Mesodermal cell (in vitro differentiated cells): ENCODE measurements around the gene MFSD11.

Experiments used
- H3K27ac ChIP-seq: 2 replicates; pipeline ENCODE4 v1.7.0; 2013; ENCODE audit warnings: mild to moderate bottlenecking, low read depth, low read length, moderate library complexity; ENCODE audit not compliant: severe bottlenecking
- H3K36me3 ChIP-seq: 2 replicates; pipeline ENCODE4 v1.7.1; 2013; ENCODE audit warnings: mild to moderate bottlenecking, low read length, moderate library complexity; ENCODE audit not compliant: control insufficient read depth, insufficient read depth
- H3K4me1 ChIP-seq: one replicate; pipeline ENCODE4 v1.7.1; 2013; ENCODE audit warnings: mild to moderate bottlenecking, low read length; ENCODE audit not compliant: insufficient read depth, control insufficient read depth, poor library complexity, severe bottlenecking
- H3K4me3 ChIP-seq: 2 replicates; pipeline ENCODE4 v1.7.0; 2013; ENCODE audit warnings: low read length, control low read depth, mild to moderate bottlenecking; ENCODE audit not compliant: insufficient read depth, poor library complexity, severe bottlenecking; ENCODE audit errors: extremely low read depth
- H3K9me3 ChIP-seq: 2 replicates; pipeline ENCODE4 v1.7.1; 2013; ENCODE audit warnings: mild to moderate bottlenecking, low read length, moderate library complexity; ENCODE audit not compliant: control insufficient read depth
- WGBS, 2 experiments: methylation state at CpG; one replicate each; pipeline ENCODE4 v1.1.5; 2013; ENCODE audit warnings: missing lambda C conversion rate in 2 of 2; ENCODE audit not compliant: insufficient coverage in 2 of 2; 5-methylcytosine and 5-hydroxymethylcytosine counted together

Gene MFSD11

GRCh38 chr17:76824093-76824492 is 86.2 kb downstream of the MFSD11 start:
- Histone ChIP-seq H3K4me1 (no peaks in the 10 kb centered on the region), H3K4me3 (no peak overlapping the region), H3K27ac (no peak overlapping the region), H3K9me3 (no peaks in the 10 kb centered on the region), H3K36me3 (no peaks in the 10 kb centered on the region)
- WGBS, 2 experiments = 81 to 90% methylated on average over 10 of the region's 12 CpGs

- no peaks in the 10 kb centered on the region for H3K36me3 ChIP-seq
- no peaks in the 10 kb centered on the region for H3K9me3 ChIP-seq
- WGBS, 2 experiments = 83 to 91% methylated on average over 19 to 20 of the region's 24 CpGs
- no peaks in the 10 kb centered on the region for H3K4me1 ChIP-seq
- H3K27ac ChIP-seq = no peak overlapping the region
- no peak overlapping the region for H3K4me3 ChIP-seq
Measured at GRCh38 chr17:76826330-76827068, 88.6 kb downstream of the MFSD11 start.

GRCh38 chr17:76827736-76828135 is 89.8 kb downstream of the MFSD11 start:
- H3K4me3 ChIP-seq = no peak overlapping the region
- no peaks in the 10 kb centered on the region for H3K36me3 ChIP-seq
- H3K27ac ChIP-seq = no peak overlapping the region
- no peaks in the 10 kb centered on the region for H3K4me1 ChIP-seq
- 76 to 99% methylated on average over 5 to 11 of the region's 14 CpGs for WGBS, 2 experiments
- no peaks in the 10 kb centered on the region for H3K9me3 ChIP-seq
